GM12872 (cell line): ENCODE measurements around the gene SPACA4.

ENCODE experiments used
- TF ChIP-seq, protein P1 (sequence below): IDR thresholded peaks from 3 replicates; pipeline ENCODE4 v1.5.1; 2011; ENCODE audit warnings: low read depth, mild to moderate bottlenecking, low read length, moderate library complexity; ENCODE audit not compliant: insufficient read depth

The SPACA4 gene

DNA sequence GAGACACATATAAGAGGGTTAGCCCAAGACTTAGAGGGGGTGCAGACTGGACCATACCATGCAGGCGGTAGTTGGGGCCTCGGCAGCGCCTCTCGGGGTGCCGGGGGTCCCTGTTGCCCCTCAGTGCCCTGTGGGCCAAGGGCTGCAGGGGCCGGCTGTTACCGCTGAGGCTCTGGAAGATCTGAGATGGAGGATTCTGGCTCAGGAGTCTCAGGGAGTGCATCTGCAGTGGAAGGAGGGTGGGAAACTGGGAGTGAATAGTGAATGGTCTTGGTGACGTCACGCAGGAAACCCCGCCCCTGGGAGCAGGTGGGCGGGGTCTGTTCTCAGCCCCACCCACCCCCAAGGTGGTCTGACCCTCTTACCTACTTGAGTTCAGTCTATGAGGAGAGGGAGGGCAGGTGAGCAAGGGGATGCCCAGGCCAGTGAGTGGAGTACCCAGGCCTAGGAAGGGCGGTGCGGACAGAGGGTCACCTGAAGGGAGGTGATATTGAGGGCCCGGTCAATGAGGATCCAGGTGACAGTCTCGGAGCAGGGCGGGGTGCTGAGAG is 32.4 kb downstream of the SPACA4 start:
- TF ChIP-seq, protein P1, sequence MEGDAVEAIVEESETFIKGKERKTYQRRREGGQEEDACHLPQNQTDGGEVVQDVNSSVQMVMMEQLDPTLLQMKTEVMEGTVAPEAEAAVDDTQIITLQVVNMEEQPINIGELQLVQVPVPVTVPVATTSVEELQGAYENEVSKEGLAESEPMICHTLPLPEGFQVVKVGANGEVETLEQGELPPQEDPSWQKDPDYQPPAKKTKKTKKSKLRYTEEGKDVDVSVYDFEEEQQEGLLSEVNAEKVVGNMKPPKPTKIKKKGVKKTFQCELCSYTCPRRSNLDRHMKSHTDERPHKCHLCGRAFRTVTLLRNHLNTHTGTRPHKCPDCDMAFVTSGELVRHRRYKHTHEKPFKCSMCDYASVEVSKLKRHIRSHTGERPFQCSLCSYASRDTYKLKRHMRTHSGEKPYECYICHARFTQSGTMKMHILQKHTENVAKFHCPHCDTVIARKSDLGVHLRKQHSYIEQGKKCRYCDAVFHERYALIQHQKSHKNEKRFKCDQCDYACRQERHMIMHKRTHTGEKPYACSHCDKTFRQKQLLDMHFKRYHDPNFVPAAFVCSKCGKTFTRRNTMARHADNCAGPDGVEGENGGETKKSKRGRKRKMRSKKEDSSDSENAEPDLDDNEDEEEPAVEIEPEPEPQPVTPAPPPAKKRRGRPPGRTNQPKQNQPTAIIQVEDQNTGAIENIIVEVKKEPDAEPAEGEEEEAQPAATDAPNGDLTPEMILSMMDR, result no peak

- TF ChIP-seq, protein P1, result no peak
These were observed 33.2 kb downstream of the SPACA4 start for GRCh38 chr19:48639483-48640375.

DNA sequence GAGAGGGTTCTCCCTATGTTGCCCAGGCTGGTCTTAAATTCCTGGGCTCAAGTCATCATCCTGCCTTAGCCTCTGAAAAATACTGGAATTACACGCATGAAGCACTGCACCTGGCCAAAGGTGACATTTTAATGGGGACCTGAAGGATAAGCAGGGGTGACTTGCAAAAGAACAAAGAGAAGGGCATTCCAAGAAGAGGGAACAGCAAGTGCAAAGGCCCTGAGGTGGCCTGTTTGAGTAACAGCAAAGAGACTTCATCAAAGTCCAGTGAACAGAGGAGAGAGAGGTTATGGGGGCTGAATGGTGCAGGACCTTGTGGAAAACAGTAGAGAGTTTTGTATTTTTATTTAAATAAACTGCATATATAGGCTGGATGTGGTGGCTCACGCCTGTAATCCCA is 35.3 kb downstream of the SPACA4 start:
- TF ChIP-seq, protein P1, result no peak

DNA sequence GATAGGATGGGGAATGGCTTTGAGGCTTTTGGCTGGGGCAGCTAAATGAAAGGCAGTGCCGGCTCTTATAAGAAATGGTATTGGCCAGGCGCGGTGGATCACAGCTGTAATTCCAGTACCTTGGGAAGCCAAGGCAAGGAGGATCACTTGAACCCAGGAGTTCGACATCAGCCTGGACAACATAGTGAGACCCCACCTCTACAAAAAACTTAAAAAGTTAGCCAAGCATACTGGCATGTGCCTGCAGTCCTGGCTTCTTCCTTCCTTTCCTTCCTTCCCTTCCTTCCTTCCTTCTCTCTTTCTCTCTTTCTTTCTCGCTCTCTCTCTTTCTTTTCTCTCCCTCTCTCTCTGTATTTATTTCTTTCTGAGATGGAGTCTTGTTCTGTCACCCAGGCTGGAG is 36.3 kb downstream of the SPACA4 start:
- TF ChIP-seq, protein P1, result no peak

DNA sequence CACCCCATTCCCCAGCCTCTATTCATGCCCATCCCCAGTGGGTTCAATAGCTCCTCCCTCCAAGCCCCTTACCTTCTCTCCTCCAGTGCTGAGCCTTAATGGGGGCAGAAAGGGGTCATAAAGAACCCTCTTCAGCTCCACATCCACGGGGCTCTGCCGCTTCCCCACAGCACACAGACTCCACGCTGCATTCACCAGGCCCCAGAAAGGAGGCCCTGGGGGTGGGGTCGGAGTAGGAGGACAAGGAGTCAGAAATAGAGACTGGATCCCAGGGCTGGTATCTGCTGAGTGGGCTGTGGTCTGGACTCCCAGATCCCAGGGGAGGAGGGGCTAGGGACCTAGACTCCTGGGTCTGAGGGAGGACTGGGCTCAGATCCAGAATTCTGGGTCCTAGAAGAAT is 37.8 kb downstream of the SPACA4 start:
- TF ChIP-seq, protein P1, result no peak

- TF ChIP-seq, protein P1, result no peak
These were observed 38.5 kb downstream of the SPACA4 start for GRCh38 chr19:48644839-48645619.

- TF ChIP-seq, protein P1, result no peak
These were observed 39.1 kb downstream of the SPACA4 start for GRCh38 chr19:48645620-48646000.
